B cell (primary cell): Measurements from ENCODE around the gene TRMT2B. TPM values are rescaled to one million over a fixed set of nuclear protein-coding genes. Genes with fewer than 3 reads are reported as not detected.

ENCODE experiments used
- ATAC-seq: fragments of 200-7000 bp; cut with Tn5 transposase; one replicate; pipeline ENCODE4 v1.10.0; 2021; ENCODE audit warnings: low read depth, mild to moderate bottlenecking, moderate number of reproducible peaks, moderate library complexity
- CTCF ChIA-PET: fragments of 350-600 bp; sonication (Branson Sonifier 250); formaldehyde crosslinking; loops from one replicate; lab custom pipeline; 2021; ENCODE audit warnings: antibody characterized with exemption, inconsistent platforms; lab: Charles Lee
- POLR2A ChIA-PET: fragments of 350-600 bp; sonication (Branson Sonifier 250); formaldehyde crosslinking; loops from one replicate; lab custom pipeline; 2021; ENCODE audit warnings: antibody characterized with exemption; lab: Charles Lee
- DNase-seq: peaks from one replicate; pipeline ENCODE4 v3.0.0; 2013
- H2AFZ ChIP-seq: 2 replicates; pipeline ENCODE4 v1.6.1; 2012; ENCODE audit warnings: mild to moderate bottlenecking, low read depth, low read length; ENCODE audit not compliant: insufficient read depth, poor library complexity, severe bottlenecking
- H3K27ac ChIP-seq, 2 donors: 1 replicate in 1 of 2; 2 replicates in 1 of 2; pipeline ENCODE4 v1.5.1; 2012 to 2013; ENCODE audit warnings: low read length in 2 of 2, mild to moderate bottlenecking in 2 of 2, moderate library complexity in 1 of 2
- H3K27me3 ChIP-seq, 4 experiments: fragments of 200-600 bp in 1 of 4; sonication (generic) in 1 of 4; replicated peaks in 1 of 4; 1 replicate in 2 of 4; 2 replicates in 2 of 4; pipeline versions ENCODE4 v1.6.1 to v1.7.0; 2013 to 2016; ENCODE audit warnings: low read length in 3 of 4, mild to moderate bottlenecking in 2 of 4, mixed read lengths in 1 of 4, moderate library complexity in 1 of 4; ENCODE audit not compliant: insufficient read depth in 4 of 4, control insufficient read depth in 3 of 4; ENCODE audit errors: control extremely low read depth in 1 of 4
- H3K36me3 ChIP-seq, 2 experiments: replicated peaks in 1 of 2; 1 replicate in 1 of 2; 2 replicates in 1 of 2; pipeline versions ENCODE4 v1.6.1 to v1.7.1; 2013; ENCODE audit warnings: low read length in 1 of 2; ENCODE audit not compliant: insufficient read depth in 2 of 2, control insufficient read depth in 1 of 2; ENCODE audit errors: control extremely low read depth in 1 of 2, extremely low read depth in 1 of 2
- H3K4me1 ChIP-seq, 2 donors: fragments of 200-600 bp in 1 of 2; sonication (generic) in 1 of 2; 1 replicate in 1 of 2; 2 replicates in 1 of 2; pipeline versions ENCODE4 v1.5.1 to v1.6.1; 2013 to 2017; ENCODE audit warnings: low read length in 2 of 2; ENCODE audit not compliant: control insufficient read depth in 2 of 2, insufficient read depth in 2 of 2
- H3K4me2 ChIP-seq: replicated peaks from 2 replicates; pipeline ENCODE3; 2012; ENCODE audit warnings: mild to moderate bottlenecking, low read depth, low read length; ENCODE audit not compliant: poor library complexity, severe bottlenecking
- H3K4me3 ChIP-seq, 5 experiments: fragments of 200-600 bp in 1 of 5; sonication (generic) in 1 of 5; 1 replicate in 3 of 5; 2 replicates in 2 of 5; pipeline versions ENCODE4 v1.5.1 to v1.7.0; 2011 to 2016; ENCODE audit warnings: low read length in 4 of 5, mild to moderate bottlenecking in 4 of 5, low read depth in 2 of 5, control low read depth in 1 of 5, moderate library complexity in 1 of 5; ENCODE audit not compliant: insufficient read depth in 1 of 5; ENCODE audit errors: control extremely low read depth in 1 of 5, extremely low read depth in 1 of 5
- H3K79me2 ChIP-seq: fragments of 200-600 bp; sonication (generic); one replicate; pipeline ENCODE4 v1.6.0; 2016; ENCODE audit warnings: low read length; ENCODE audit not compliant: control insufficient read depth, insufficient read depth
- H3K9ac ChIP-seq: fragments of 200-600 bp; sonication (generic); 2 replicates; pipeline ENCODE4 v1.6.1; 2017; ENCODE audit warnings: mild to moderate bottlenecking, low read length, moderate library complexity
- H3K9me3 ChIP-seq, 3 donors: one replicate each; pipeline versions ENCODE4 v1.6.1 to v1.7.1; 2013; ENCODE audit warnings: low read length in 2 of 3; ENCODE audit not compliant: control insufficient read depth in 2 of 3, insufficient read depth in 1 of 3; ENCODE audit errors: control extremely low read depth in 1 of 3
- H4K20me1 ChIP-seq: 2 replicates; pipeline ENCODE4 v1.6.0; 2012; ENCODE audit warnings: mild to moderate bottlenecking, low read length; ENCODE audit not compliant: insufficient read depth, control insufficient read depth, poor library complexity, severe bottlenecking
- H3K27ac Mint-ChIP-seq: one replicate; pipeline ENCODE4 v1.8.0; 2021; ENCODE audit warnings: mixed read lengths
- H3K27me3 Mint-ChIP-seq: one replicate; pipeline ENCODE4 v1.8.0; 2021; ENCODE audit warnings: mixed read lengths
- H3K4me1 Mint-ChIP-seq: one replicate; pipeline ENCODE4 v1.8.0; 2021; ENCODE audit warnings: mixed read lengths
- H3K4me3 Mint-ChIP-seq: one replicate; pipeline ENCODE4 v1.8.0; 2021; ENCODE audit warnings: mixed read lengths
- H3K9me3 Mint-ChIP-seq: one replicate; pipeline ENCODE4 v1.8.0; 2022; ENCODE audit warnings: mixed read lengths; ENCODE audit not compliant: insufficient read depth
- CTCF ChIP-seq: fragments of 200-600 bp; IDR thresholded peaks from one replicate; pipeline ENCODE4 v1.8.0; 2022; ENCODE audit warnings: antibody characterized with exemption, mild to moderate bottlenecking
- EZH2 ChIP-seq: IDR thresholded peaks from 2 replicates; pipeline ENCODE4 v1.6.1; 2012; ENCODE audit warnings: borderline replicate concordance, low read depth, mild to moderate bottlenecking, moderate library complexity, low read length; ENCODE audit not compliant: insufficient read depth, poor library complexity, severe bottlenecking
- WGBS: methylation state at CpG from one replicate; pipeline ENCODE4 v1.1.5; 2013; ENCODE audit warnings: missing lambda C conversion rate; ENCODE audit not compliant: insufficient coverage; 5-methylcytosine and 5-hydroxymethylcytosine counted together
- intact Hi-C: fragments of 100-400 bp; cut with micrococcal nuclease; formaldehyde crosslinking; loops from one replicate; pipeline ENCODE4 v1.10.0; 2022
- polyA plus RNA-seq: library from polyadenylated mRNA; depleted of rRNA; stranded (reverse); fragments of >200 nt; gene quantifications from 2 replicates; pipeline ENCODE4 v1.2.3, GENCODE V29; 2012
- total RNA-seq, 2 donors: library from RNA; stranded (reverse); fragments of 120-200 nt in 1 of 2; gene quantifications; 1 replicate in 1 of 2; 2 replicates in 1 of 2; pipeline versions ENCODE4 v1.2.3 to v1.2.4, GENCODE V29; 2013 to 2022

TRMT2B gene
- total and polyA plus RNA-seq, 2 donors (not counting 1 experiment from before 2014, with no cell fraction given), result 30.9 to 51.2 TPM

DNA sequence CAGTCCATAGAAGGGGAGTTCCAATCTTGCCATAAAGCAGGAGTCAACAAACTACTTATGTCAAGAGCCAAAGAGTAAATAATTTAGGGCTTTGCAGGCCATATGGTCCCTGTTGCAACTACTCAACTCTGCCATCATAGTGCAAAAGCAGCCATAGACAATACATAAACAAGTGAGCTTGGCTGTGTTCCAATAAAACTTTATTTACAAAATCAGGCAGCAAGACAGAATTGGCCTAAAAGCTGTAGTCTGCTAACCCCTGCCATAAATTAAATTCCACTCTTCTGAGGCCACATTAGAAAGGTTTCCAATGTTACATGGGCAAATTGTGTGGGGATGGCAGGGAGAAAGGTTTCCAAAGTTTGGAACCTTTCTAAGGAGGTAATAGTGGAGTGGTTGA lies 14.7 kb downstream of the TRMT2B start:
- H3K4me3 Mint-ChIP-seq, result no peak overlapping the region
- POLR2A ChIA-PET, result no interaction called here

DNA sequence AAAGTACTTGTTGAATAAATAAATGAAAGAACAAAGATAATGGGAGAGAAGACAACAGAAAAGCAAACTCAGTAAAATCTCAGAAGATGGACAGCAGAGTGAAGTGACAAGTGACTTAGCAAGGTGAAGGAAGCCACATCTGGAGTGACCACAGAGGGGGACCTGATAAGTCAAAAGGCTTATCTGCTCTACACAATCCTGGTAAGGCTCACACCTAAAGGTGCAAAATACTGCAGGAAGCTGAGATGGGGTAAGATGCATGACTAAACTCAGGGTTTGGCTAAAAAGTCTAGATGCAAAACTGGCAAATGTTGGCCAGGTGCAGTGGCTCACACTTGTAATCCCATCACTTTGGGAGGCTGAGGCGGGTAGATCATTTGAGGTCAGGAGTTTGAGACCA lies 22.2 kb downstream of the TRMT2B start:
- H3K4me3 Mint-ChIP-seq, result no peak overlapping the region
- Histone ChIP-seq H3K27ac (no peak overlapping the region), H3K79me2 (no peaks in the 10 kb centered on the region), H3K4me3 (no peak overlapping the region), H3K9ac (no peak overlapping the region), H3K27me3 (no peaks in the 10 kb centered on the region), H4K20me1 (no peaks in the 10 kb centered on the region), H3K9me3 (no peaks in the 10 kb centered on the region), H3K4me2 (no peak overlapping the region), H3K4me1 (no peaks in the 10 kb centered on the region), H2AFZ (no peak overlapping the region), H3K36me3 (peaks cover 0 to 26% of the 10 kb centered on the region in 2 experiments)
- no peak overlapping the region for H3K27ac Mint-ChIP-seq
- no peaks in the 10 kb centered on the region for H3K27me3 Mint-ChIP-seq
- no peak for ATAC-seq
- POLR2A ChIA-PET, result no interaction called here
- no peaks in the 10 kb centered on the region for H3K9me3 Mint-ChIP-seq
- no peaks in the 10 kb centered on the region for H3K4me1 Mint-ChIP-seq
- intact Hi-C loops, result no loop called here
- no peak for TF ChIP-seq EZH2
- no peak for TF ChIP-seq CTCF
- no peak for DNase-seq
- CTCF ChIA-PET, result no interaction called here
- no CpG with 5 or more reads among the region's 1 CpG for WGBS

More for the DNA sequence above, 14.7 kb downstream of the TRMT2B start:
- intact Hi-C loops, result no loop called here
- DNase-seq (no peak), ATAC-seq (no peak)
- H3K27ac ChIP-seq, result no peak overlapping the region
- H3K9ac ChIP-seq, result no peak overlapping the region
- no peaks in the 10 kb centered on the region for H3K27me3 ChIP-seq
- no peaks in the 10 kb centered on the region for H3K27me3 Mint-ChIP-seq
- H2AFZ ChIP-seq, result no peak overlapping the region
- H3K79me2 ChIP-seq, result no peaks in the 10 kb centered on the region
- CTCF ChIA-PET, result no interaction called here
- no peaks in the 10 kb centered on the region for H3K4me1 Mint-ChIP-seq
- TF ChIP-seq CTCF, result no peak
- no peaks in the 10 kb centered on the region for H4K20me1 ChIP-seq
- peaks cover 0 to 26% of the 10 kb centered on the region in 2 experiments for H3K36me3 ChIP-seq
- no peaks in the 10 kb centered on the region for H3K9me3 ChIP-seq
- H3K27ac Mint-ChIP-seq, result no peak overlapping the region
- H3K4me2 ChIP-seq, result no peak overlapping the region
- no peaks in the 10 kb centered on the region for H3K9me3 Mint-ChIP-seq
- H3K4me3 ChIP-seq, result no peak overlapping the region
- no peaks in the 10 kb centered on the region for H3K4me1 ChIP-seq
